Nephron (organoid): Measurements from ENCODE around the gene CEP164.
A peak's percentile ranks its signal among the peaks of the same experiment; 100 is the strongest.

Source experiments
- H3K27ac Mint-ChIP-seq, 3 experiments: 2 replicates each; pipeline ENCODE4 v1.8.0; 2020; ENCODE audit warnings: mixed read lengths in 3 of 3, mild to moderate bottlenecking in 2 of 3, moderate library complexity in 1 of 3
- H3K27me3 Mint-ChIP-seq: 2 replicates; pipeline ENCODE4 v1.8.0; 2021; ENCODE audit warnings: low read depth, mild to moderate bottlenecking, moderate library complexity, mixed read lengths
- H3K36me3 Mint-ChIP-seq: 2 replicates; pipeline ENCODE4 v1.8.0; 2020; ENCODE audit warnings: low read depth, mixed read lengths
- H3K4me1 Mint-ChIP-seq: 2 replicates; pipeline ENCODE4 v1.8.0; 2020; ENCODE audit warnings: mixed read lengths
- H3K4me3 Mint-ChIP-seq, 3 experiments: 2 replicates each; pipeline ENCODE4 v1.8.0; 2020; ENCODE audit warnings: mild to moderate bottlenecking in 3 of 3, mixed read lengths in 3 of 3, moderate library complexity in 2 of 3
- H3K9me3 Mint-ChIP-seq: 2 replicates; pipeline ENCODE4 v1.8.0; 2020; ENCODE audit warnings: mixed read lengths
- TF ChIP-seq, protein P1 (sequence below), 3 experiments: fragments of 200-600 bp; sonication (generic); IDR thresholded peaks; one replicate each; pipeline ENCODE4 v1.5.0; 2021; ENCODE audit warnings: antibody characterized with exemption in 3 of 3; ENCODE audit not compliant: unreplicated experiment in 3 of 3

The CEP164 gene

DNA sequence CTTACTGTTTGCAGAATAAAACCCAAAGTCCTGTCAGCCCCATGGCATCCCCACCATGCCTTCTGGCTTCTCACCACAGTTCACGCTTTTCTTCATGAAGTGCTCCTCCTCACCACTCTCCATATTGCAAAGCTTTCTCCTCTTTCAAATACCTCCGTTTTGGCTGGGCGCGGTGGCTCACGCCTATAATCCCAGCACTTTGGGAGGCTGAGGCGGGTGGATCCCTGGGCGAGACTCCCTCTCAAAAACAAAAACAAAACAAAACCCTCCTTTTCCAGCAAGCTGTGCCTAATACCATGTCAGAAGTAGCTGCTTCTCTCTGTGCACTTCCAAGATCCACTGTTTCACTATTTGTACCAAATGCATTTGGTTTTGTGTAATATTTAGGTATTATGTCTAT, 18.3 kb upstream of the CEP164 start:
- Mint-ChIP-seq H3K4me1 (peaks cover 15% of the 10 kb centered on the region), H3K27me3 (no peaks in the 10 kb centered on the region), H3K36me3 (no peaks in the 10 kb centered on the region), H3K27ac (no peak overlapping the region), H3K9me3 (no peaks in the 10 kb centered on the region), H3K4me3 (no peak overlapping the region)
- TF ChIP-seq, protein P1, sequence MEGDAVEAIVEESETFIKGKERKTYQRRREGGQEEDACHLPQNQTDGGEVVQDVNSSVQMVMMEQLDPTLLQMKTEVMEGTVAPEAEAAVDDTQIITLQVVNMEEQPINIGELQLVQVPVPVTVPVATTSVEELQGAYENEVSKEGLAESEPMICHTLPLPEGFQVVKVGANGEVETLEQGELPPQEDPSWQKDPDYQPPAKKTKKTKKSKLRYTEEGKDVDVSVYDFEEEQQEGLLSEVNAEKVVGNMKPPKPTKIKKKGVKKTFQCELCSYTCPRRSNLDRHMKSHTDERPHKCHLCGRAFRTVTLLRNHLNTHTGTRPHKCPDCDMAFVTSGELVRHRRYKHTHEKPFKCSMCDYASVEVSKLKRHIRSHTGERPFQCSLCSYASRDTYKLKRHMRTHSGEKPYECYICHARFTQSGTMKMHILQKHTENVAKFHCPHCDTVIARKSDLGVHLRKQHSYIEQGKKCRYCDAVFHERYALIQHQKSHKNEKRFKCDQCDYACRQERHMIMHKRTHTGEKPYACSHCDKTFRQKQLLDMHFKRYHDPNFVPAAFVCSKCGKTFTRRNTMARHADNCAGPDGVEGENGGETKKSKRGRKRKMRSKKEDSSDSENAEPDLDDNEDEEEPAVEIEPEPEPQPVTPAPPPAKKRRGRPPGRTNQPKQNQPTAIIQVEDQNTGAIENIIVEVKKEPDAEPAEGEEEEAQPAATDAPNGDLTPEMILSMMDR (IDR thresholded peaks at IDR 0.05; ENCODE audit: unreplicated experiment in 3 of 3): no peak

DNA sequence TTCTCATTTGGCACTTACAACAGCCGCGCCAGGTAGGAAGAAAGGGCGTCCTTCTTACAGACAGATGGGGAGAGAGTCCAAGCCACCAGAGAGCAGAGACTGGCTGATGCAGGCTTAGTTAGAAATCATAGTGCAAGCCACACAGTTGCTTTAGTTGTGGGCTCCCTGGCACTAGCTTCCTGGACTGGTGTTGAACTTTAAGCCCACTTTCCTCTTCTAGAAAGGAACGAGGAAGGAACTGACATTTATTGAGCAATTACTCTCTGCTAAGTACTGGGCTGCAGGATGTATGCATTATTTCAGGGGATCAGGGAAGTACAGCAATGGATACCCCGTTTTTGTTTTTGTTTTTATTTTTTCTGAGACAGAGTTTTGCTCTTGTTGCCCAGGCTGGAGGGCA, 14.6 kb upstream of the CEP164 start:
- Mint-ChIP-seq H3K9me3 (no peaks in the 10 kb centered on the region), H3K4me1 (peaks cover 25% of the 10 kb centered on the region), H3K27ac (no peak overlapping the region), H3K36me3 (no peaks in the 10 kb centered on the region), H3K4me3 (peak overlapping the region; percentile 24 to 73 (median 34)), H3K27me3 (no peaks in the 10 kb centered on the region)
- TF ChIP-seq, protein P1 (IDR thresholded peaks at IDR 0.05; ENCODE audit: unreplicated experiment in 3 of 3): no peak

DNA sequence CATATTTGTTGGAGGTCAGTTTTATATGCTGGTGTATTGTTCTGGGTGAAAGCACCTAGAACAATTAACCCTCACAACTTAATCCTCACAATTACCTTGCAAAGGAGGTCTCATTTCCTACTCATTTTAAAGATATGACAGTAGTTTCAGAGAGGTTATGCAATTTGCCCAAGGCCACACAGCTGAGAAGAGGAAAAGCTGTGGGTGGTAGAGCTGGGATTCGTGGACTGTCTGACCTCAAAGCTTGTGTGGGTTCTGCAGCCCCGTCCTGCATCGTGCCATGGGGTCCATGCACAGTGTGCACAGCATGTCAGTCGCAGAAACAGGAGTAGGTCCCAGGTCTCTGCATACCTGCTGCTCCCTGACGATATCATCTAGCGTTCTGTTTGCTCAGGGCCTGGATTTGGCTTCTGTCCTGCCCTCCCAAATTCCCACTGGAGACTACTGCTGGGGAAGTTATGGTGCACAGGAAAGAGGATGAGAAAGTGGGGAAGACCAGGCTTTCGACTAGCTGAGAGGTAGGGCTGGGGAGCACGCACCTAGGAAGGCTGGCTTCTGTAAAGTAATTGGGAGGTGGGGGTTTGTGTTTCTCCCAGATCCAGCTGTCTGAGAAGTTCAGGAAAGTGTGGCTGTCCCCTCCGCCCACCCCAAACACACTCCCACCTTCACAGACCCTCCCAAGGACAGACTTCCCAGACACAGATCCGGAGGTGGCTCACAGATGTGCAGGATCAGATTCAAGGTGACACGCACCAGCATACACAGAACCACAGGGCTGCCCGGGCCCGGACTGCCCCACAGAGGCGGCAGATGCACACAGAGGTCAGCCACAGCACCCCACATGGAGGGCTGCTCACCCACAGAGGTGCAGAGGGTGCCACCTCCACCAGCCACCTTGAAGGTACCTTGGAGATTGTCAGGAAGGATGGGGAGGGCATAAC, 13.6 kb upstream of the CEP164 start:
- peak overlapping the region in 1 of 3 experiments; percentile 35 for H3K27ac Mint-ChIP-seq

GRCh38 chr11:117314840-117315239, 12.8 kb upstream of the CEP164 start:
- Mint-ChIP-seq H3K27ac (peak overlapping the region in 1 of 3 experiments; percentile 35), H3K9me3 (no peaks in the 10 kb centered on the region), H3K36me3 (no peaks in the 10 kb centered on the region), H3K4me3 (peak overlapping the region; percentile 88 to 90 (median 88)), H3K27me3 (no peaks in the 10 kb centered on the region), H3K4me1 (peaks cover 25% of the 10 kb centered on the region)
- TF ChIP-seq, protein P1 (IDR thresholded peaks at IDR 0.05; ENCODE audit: unreplicated experiment in 3 of 3): no peak

More for the DNA sequence above, 13.6 kb upstream of the CEP164 start:
- Mint-ChIP-seq H3K36me3 (no peaks in the 10 kb centered on the region), H3K9me3 (no peaks in the 10 kb centered on the region), H3K4me3 (peak overlapping the region; percentile 88 to 90 (median 88)), H3K4me1 (peaks cover 25% of the 10 kb centered on the region), H3K27me3 (no peaks in the 10 kb centered on the region)
- TF ChIP-seq, protein P1 (IDR thresholded peaks at IDR 0.05; ENCODE audit: unreplicated experiment in 3 of 3): no peak

DNA sequence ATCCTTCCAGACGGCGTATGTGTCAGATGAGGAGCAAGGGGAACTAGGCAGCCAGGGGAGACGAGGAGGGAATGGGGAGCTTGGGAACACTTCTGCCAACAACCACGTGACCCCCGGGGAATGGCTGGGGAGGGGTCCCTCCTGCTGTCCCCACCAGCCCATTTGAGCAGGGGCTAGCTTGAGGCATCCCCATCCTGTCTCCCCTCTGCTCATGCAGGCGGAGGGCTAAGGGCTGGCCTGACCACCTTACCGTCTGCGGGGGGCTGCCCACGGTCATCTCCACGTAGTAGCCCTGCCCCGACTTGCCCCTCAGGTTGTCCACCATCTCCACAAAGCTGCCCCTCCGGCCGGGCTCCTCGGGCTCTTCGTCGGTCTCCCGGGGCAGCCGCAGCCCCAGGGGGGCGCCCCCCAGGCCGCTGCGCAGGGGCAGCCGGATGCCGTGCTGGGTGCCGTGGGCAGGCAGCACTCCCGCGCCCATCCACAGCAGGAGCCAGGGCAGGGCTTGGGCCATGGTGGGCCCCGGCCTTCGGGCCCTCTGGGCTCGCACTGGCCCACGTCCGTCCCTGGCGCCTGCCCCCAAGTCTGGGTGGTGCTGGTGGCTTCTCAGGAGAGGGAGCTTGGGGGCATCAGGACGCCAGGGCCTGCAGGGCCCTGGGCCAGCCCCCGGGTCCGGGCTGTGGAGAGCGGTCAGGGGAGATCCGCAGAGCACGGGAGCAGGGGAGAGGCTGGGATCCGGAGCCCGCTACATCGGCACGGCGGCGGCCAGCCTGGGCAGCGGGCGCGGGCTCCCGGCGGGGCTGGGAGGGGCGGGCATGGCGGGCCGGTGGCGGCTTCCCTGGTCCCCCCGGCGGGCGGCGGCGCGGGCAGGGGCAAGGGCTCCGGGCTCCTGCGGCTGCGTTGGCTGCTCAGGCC, 12.1 kb upstream of the CEP164 start:
- H3K27ac Mint-ChIP-seq: peak overlapping the region in 1 of 3 experiments; percentile 35
- no peaks in the 10 kb centered on the region for H3K36me3 Mint-ChIP-seq
- TF ChIP-seq, protein P1 (IDR thresholded peaks at IDR 0.05; ENCODE audit: unreplicated experiment in 3 of 3): no peak
- no peaks in the 10 kb centered on the region for H3K27me3 Mint-ChIP-seq
- H3K9me3 Mint-ChIP-seq: no peaks in the 10 kb centered on the region
- peaks cover 25% of the 10 kb centered on the region for H3K4me1 Mint-ChIP-seq
- peak overlapping the region; percentile 90 to 92 (median 91) for H3K4me3 Mint-ChIP-seq
